ENCODE data around the gene PRKCB.

GRCh38 chr16:24151482-24151939 lies 315.7 kb downstream of the PRKCB start:
- no peak for TF ChIP-seq CTCF (IDR thresholded peaks at IDR 0.05)
- TF ChIP-seq POLR2A (IDR thresholded peaks at IDR 0.05) = no peak
